ENCODE results near the gene C19orf33. TPM values are rescaled to one million over a fixed set of nuclear protein-coding genes. Genes with fewer than 3 reads are reported as not detected.

The C19orf33 gene
- polyA plus RNA-seq, 1 donor (not counting 4 experiments of a cell fraction or from before 2014, with no cell fraction given): 366 TPM

- H4K20me1 ChIP-seq (ENCODE audit: control insufficient read depth, extremely low read depth, insufficient read depth, low read length): peaks cover 32% of the 10 kb centered on the region
- peak; percentile 66 for FAIRE-seq
- H3K36me3 ChIP-seq (ENCODE audit: control insufficient read depth in 2 of 2, extremely low read depth in 1 of 2, insufficient read depth in 2 of 2, low read length in 2 of 2): peaks cover 3 to 15% of the 10 kb centered on the region in 2 experiments
- H3K79me2 ChIP-seq (ENCODE audit: control insufficient read depth, insufficient read depth, low read length): peaks cover 66% of the 10 kb centered on the region
- peaks cover 8% of the 10 kb centered on the region for H3K9me1 ChIP-seq (ENCODE audit: control insufficient read depth, extremely low read depth, insufficient read depth, low read length)
- H3K4me1 ChIP-seq (ENCODE audit: control insufficient read depth, extremely low read depth, insufficient read depth, low read length): peaks cover 43% of the 10 kb centered on the region
- dilution Hi-C loops (cut with MboI; ENCODE audit: extremely low pct_ligation_motif_present, low sequenced_read_pairs): no loop called here
- TF ChIP-seq CTCF (optimal IDR thresholded peaks at IDR 0.05 in 1 of 3, IDR thresholded peaks at IDR 0.05 in 1 of 3, conservative IDR thresholded peaks at IDR 0.05 in 1 of 3; ENCODE audit: extremely low read depth in 1 of 3, insufficient read depth in 2 of 3, low read length in 3 of 3): no peak
- no peak for TF ChIP-seq EZH2 (IDR thresholded peaks at IDR 0.05; ENCODE audit: low read length)
- H3K9ac ChIP-seq (ENCODE audit: control insufficient read depth, extremely low read depth, insufficient read depth, low read length): peak overlapping the region; percentile 93
- H3K9me3 ChIP-seq (ENCODE audit: control insufficient read depth, low read depth, low read length): no peaks in the 10 kb centered on the region
- H3K4me3 ChIP-seq (ENCODE audit: control insufficient read depth in 2 of 3, extremely low read depth in 1 of 3, insufficient read depth in 2 of 3, low read depth in 1 of 3, low read length in 3 of 3): peak overlapping the region; percentile 90 to 99 (median 96)
- H3K27ac ChIP-seq (ENCODE audit: control insufficient read depth, insufficient read depth, low read length): peak overlapping the region; percentile 95
- H2AFZ ChIP-seq (ENCODE audit: control insufficient read depth, low read length): no peak overlapping the region
- H3K27me3 ChIP-seq (ENCODE audit: control insufficient read depth, extremely low read depth, insufficient read depth, low read length): no peaks in the 10 kb centered on the region
- H3K4me2 ChIP-seq (ENCODE audit: control insufficient read depth, extremely low read depth, insufficient read depth, low read depth, low read length): peak overlapping the region; percentile 99
- no peak for DNase-seq (ENCODE audit: low read depth, low spot score)
Observed at GRCh38 chr19:38265921-38266429, 38.1 kb upstream of the C19orf33 start.

GRCh38 chr19:38266981-38267597, 37.0 kb upstream of the C19orf33 start:
- Histone ChIP-seq H3K4me2 (ENCODE audit: control insufficient read depth, extremely low read depth, insufficient read depth, low read depth, low read length) (peak overlapping the region; percentile 99), H3K4me3 (ENCODE audit: control insufficient read depth in 2 of 3, extremely low read depth in 1 of 3, insufficient read depth in 2 of 3, low read depth in 1 of 3, low read length in 3 of 3) (peak overlapping the region; percentile 90 to 99 (median 96)), H3K4me1 (ENCODE audit: control insufficient read depth, extremely low read depth, insufficient read depth, low read length) (peaks cover 43% of the 10 kb centered on the region), H3K9me3 (ENCODE audit: control insufficient read depth, low read depth, low read length) (no peaks in the 10 kb centered on the region), H3K36me3 (ENCODE audit: control insufficient read depth in 2 of 2, extremely low read depth in 1 of 2, insufficient read depth in 2 of 2, low read length in 2 of 2) (peaks cover 3 to 15% of the 10 kb centered on the region in 2 experiments), H4K20me1 (ENCODE audit: control insufficient read depth, extremely low read depth, insufficient read depth, low read length) (peaks cover 35% of the 10 kb centered on the region), H3K79me2 (ENCODE audit: control insufficient read depth, insufficient read depth, low read length) (peaks cover 77% of the 10 kb centered on the region), H3K27me3 (ENCODE audit: control insufficient read depth, extremely low read depth, insufficient read depth, low read length) (no peaks in the 10 kb centered on the region), H3K27ac (ENCODE audit: control insufficient read depth, insufficient read depth, low read length) (peak overlapping the region; percentile 95), H3K9me1 (ENCODE audit: control insufficient read depth, extremely low read depth, insufficient read depth, low read length) (peaks cover 8% of the 10 kb centered on the region), H2AFZ (ENCODE audit: control insufficient read depth, low read length) (no peak overlapping the region), H3K9ac (ENCODE audit: control insufficient read depth, extremely low read depth, insufficient read depth, low read length) (peak overlapping the region; percentile 93)
- no peak for TF ChIP-seq EZH2 (IDR thresholded peaks at IDR 0.05; ENCODE audit: low read length)
- TF ChIP-seq CTCF (optimal IDR thresholded peaks at IDR 0.05 in 1 of 3, IDR thresholded peaks at IDR 0.05 in 1 of 3, conservative IDR thresholded peaks at IDR 0.05 in 1 of 3; ENCODE audit: extremely low read depth in 1 of 3, insufficient read depth in 2 of 3, low read length in 3 of 3): no peak
- DNase-seq (ENCODE audit: low read depth, low spot score): no peak
- peak; percentile 96 for FAIRE-seq
- dilution Hi-C loops (cut with MboI; ENCODE audit: extremely low pct_ligation_motif_present, low sequenced_read_pairs): no loop called here

Data from keratinocyte (primary cell).